Endothelial cell of umbilical vein (primary cell): ENCODE data around the gene BRCA2. TPM values are rescaled to one million over a fixed set of nuclear protein-coding genes. Genes with fewer than 3 reads are reported as not detected.

Source experiments
- BruUV-seq: library from RNA; stranded (reverse); fragments of 400-500 nt; replicated peaks from 2 replicates; lab custom pipeline; 2021; lab: Mats Ljungman, UMichigan
- CTCF ChIA-PET: fragments of 300-600, 350-600 bp; sonication (Branson Sonifier 250); formaldehyde crosslinking; loops from one replicate; lab custom pipeline; 2021; ENCODE audit warnings: antibody characterized with exemption, inconsistent platforms; lab: Charles Lee
- POLR2A ChIA-PET: fragments of 300-600, 350-600 bp; sonication (Branson Sonifier 250); formaldehyde crosslinking; loops from one replicate; lab custom pipeline; 2021; ENCODE audit warnings: antibody characterized with exemption, inconsistent platforms; lab: Charles Lee
- DNase-seq: peaks from one replicate; pipeline ENCODE4 v3.0.0-alpha.2; 2011; ENCODE audit warnings: low read depth, low spot score
- FAIRE-seq: peaks from 2 replicates; lab custom pipeline; 2011; peaks lifted over from hg19 to GRCh38; lab: Jason Lieb, UNC
- H2AFZ ChIP-seq: 2 replicates; pipeline ENCODE4 v1.6.0; 2012; ENCODE audit warnings: low read depth, low read length, control low read depth, inconsistent platforms
- H3K27ac ChIP-seq: 2 replicates; pipeline ENCODE4 v1.5.1; 2011; ENCODE audit warnings: low read depth, mild to moderate bottlenecking, control low read depth, low read length, moderate library complexity; ENCODE audit not compliant: insufficient read depth
- H3K27me3 ChIP-seq, 2 experiments: 2 replicates each; pipeline versions ENCODE4 v1.6.0 to v1.6.1; 2011; ENCODE audit warnings: low read length in 2 of 2, mixed read lengths in 1 of 2; ENCODE audit not compliant: control insufficient read depth in 2 of 2, insufficient read depth in 2 of 2
- H3K36me3 ChIP-seq, 2 experiments: 2 replicates in 1 of 2; 3 replicates in 1 of 2; pipeline ENCODE4 v1.5.1; 2011; ENCODE audit warnings: low read length in 2 of 2, mild to moderate bottlenecking in 1 of 2, moderate library complexity in 1 of 2; ENCODE audit not compliant: control insufficient read depth in 2 of 2, insufficient read depth in 2 of 2; ENCODE audit errors: extremely low read depth in 1 of 2
- H3K4me1 ChIP-seq: 3 replicates; pipeline ENCODE4 v1.5.1; 2011; ENCODE audit warnings: mild to moderate bottlenecking, low read length; ENCODE audit not compliant: control insufficient read depth, insufficient read depth; ENCODE audit errors: extremely low read depth
- H3K4me2 ChIP-seq: 2 replicates; pipeline ENCODE4 v1.6.1; 2011; ENCODE audit warnings: low read length, control low read depth, mixed read lengths; ENCODE audit not compliant: insufficient read depth
- H3K4me3 ChIP-seq, 3 experiments: fragments of 200-600 bp in 1 of 3; sonication (generic), shearing (Covaris generic) in 1 of 3; replicated peaks in 1 of 3; 2 replicates each; pipeline ENCODE4 v1.5.1; 2011 to 2016; ENCODE audit warnings: control low read depth in 3 of 3, low read length in 3 of 3, mild to moderate bottlenecking in 2 of 3, inconsistent platforms in 1 of 3, low read depth in 1 of 3, moderate library complexity in 1 of 3; ENCODE audit not compliant: insufficient read depth in 1 of 3
- H3K79me2 ChIP-seq: 2 replicates; pipeline ENCODE4 v1.6.0; 2012; ENCODE audit warnings: low read length, inconsistent platforms; ENCODE audit not compliant: control insufficient read depth, insufficient read depth
- H3K9ac ChIP-seq: replicated peaks from 2 replicates; pipeline ENCODE3; 2011; ENCODE audit warnings: low read length, control low read depth; ENCODE audit not compliant: insufficient read depth; ENCODE audit errors: extremely low read depth
- H3K9me1 ChIP-seq: replicated peaks from 3 replicates; pipeline ENCODE4 v1.6.0; 2011; ENCODE audit warnings: mild to moderate bottlenecking, low read length; ENCODE audit not compliant: control insufficient read depth, insufficient read depth; ENCODE audit errors: extremely low read depth
- H3K9me3 ChIP-seq: replicated peaks from 2 replicates; pipeline ENCODE4 v1.5.1; 2012; ENCODE audit warnings: low read length, inconsistent platforms; ENCODE audit not compliant: control insufficient read depth, insufficient read depth
- H4K20me1 ChIP-seq: replicated peaks from 2 replicates; pipeline ENCODE3; 2011; ENCODE audit warnings: mild to moderate bottlenecking, low read length; ENCODE audit not compliant: control insufficient read depth, insufficient read depth; ENCODE audit errors: extremely low read depth
- CTCF ChIP-seq, 2 donors: IDR thresholded peaks; 1 replicate in 1 of 2; 2 replicates in 1 of 2; pipeline ENCODE4 v1.5.1; 2011; ENCODE audit warnings: low read length in 2 of 2, mild to moderate bottlenecking in 2 of 2, moderate library complexity in 2 of 2, control low read depth in 1 of 2, inconsistent platforms in 1 of 2, low read depth in 1 of 2; ENCODE audit not compliant: insufficient read depth in 1 of 2; ENCODE audit errors: extremely low read depth in 1 of 2
- EZH2 ChIP-seq: IDR thresholded peaks from 2 replicates; pipeline ENCODE4 v1.6.1; 2012; ENCODE audit warnings: borderline replicate concordance, low read depth, mild to moderate bottlenecking, moderate library complexity, low read length, inconsistent platforms; ENCODE audit not compliant: severe bottlenecking
- FOS ChIP-seq: IDR thresholded peaks from 2 replicates; pipeline ENCODE4 v1.6.1; 2011; ENCODE audit warnings: mild to moderate bottlenecking, low read length, moderate library complexity, borderline replicate concordance; ENCODE audit not compliant: insufficient read depth
- GATA2 ChIP-seq: IDR thresholded peaks from 2 replicates; pipeline ENCODE4 v1.7.0; 2011; ENCODE audit warnings: low read depth, mild to moderate bottlenecking, moderate library complexity, mixed read lengths, low read length; ENCODE audit not compliant: insufficient read length, insufficient read depth
- JUN ChIP-seq: IDR thresholded peaks from 2 replicates; pipeline ENCODE4 v1.6.1; 2011; ENCODE audit warnings: borderline replicate concordance, low read depth; ENCODE audit not compliant: insufficient read length, insufficient read depth
- MYC ChIP-seq: IDR thresholded peaks from one replicate; pipeline ENCODE4 v1.6.1; 2011; ENCODE audit warnings: mild to moderate bottlenecking, low read depth, low read length
- POLR2A ChIP-seq: IDR thresholded peaks from 2 replicates; pipeline ENCODE4 v1.6.1; 2012; ENCODE audit warnings: low read depth, mild to moderate bottlenecking, control low read depth, low read length
- POLR2AphosphoS5 ChIP-seq: IDR thresholded peaks from 2 replicates; pipeline ENCODE4 v1.6.1; 2012; ENCODE audit warnings: low read depth, mild to moderate bottlenecking, control low read depth, low read length, moderate library complexity; ENCODE audit not compliant: insufficient read depth
- dilution Hi-C: fragments of 300-500 bp; cut with MboI; formaldehyde crosslinking; loops from one replicate; pipeline ENCODE4 v1.15.0; 2019; ENCODE audit warnings: low sequenced_read_pairs; ENCODE audit not compliant: extremely low pct_ligation_motif_present
- intact Hi-C: fragments of 100-400 bp; cut with micrococcal nuclease; formaldehyde crosslinking; loops from one replicate; pipeline ENCODE4 v1.10.0; 2022
- polyA plus RNA-seq, 4 experiments: library from polyadenylated mRNA; depleted of rRNA in 3 of 4; stranded (reverse) in 3 of 4; unstranded in 1 of 4; fragments of >200 nt; gene quantifications; 2 replicates each; pipeline versions ENCODE4 v1.2.1 to v1.2.3, GENCODE V29; 2011 to 2012; ENCODE audit warnings: missing spikeins in 1 of 4
- total RNA-seq: library from RNA; stranded (reverse); gene quantifications from 2 replicates; pipeline ENCODE4 v1.2.3, GENCODE V29; 2021
- TF ChIP-seq, protein P1 (sequence below): IDR thresholded peaks from 2 replicates; pipeline ENCODE4 v1.6.1; 2011; ENCODE audit not compliant: insufficient read depth, insufficient read length

BRCA2 gene
- total and polyA plus RNA-seq, 2 donors (not counting 3 experiments of a cell fraction or from before 2014, with no cell fraction given), result 2.9 to 17.5 TPM

- DNase-seq (no peak), FAIRE-seq (no peak)
- H3K4me1 ChIP-seq, result peaks cover 8% of the 10 kb centered on the region
- CTCF ChIA-PET, result interaction anchor here (0.6 to 0.9 kb wide), 2 partner anchors 9 to 16 kb away, joined by 3 read pairs; no protein-coding TSS in a partner anchor
- no peaks in the 10 kb centered on the region for H3K27me3 ChIP-seq
- intact Hi-C loops (no loop called here), dilution Hi-C loops (no loop called here)
- H3K27ac ChIP-seq, result no peak overlapping the region
- no peaks in the 10 kb centered on the region for H3K79me2 ChIP-seq
- no peak overlapping the region for H3K4me2 ChIP-seq
- no peaks in the 10 kb centered on the region for H3K9me1 ChIP-seq
- POLR2A ChIA-PET, result no interaction called here
- H3K9me3 ChIP-seq, result no peaks in the 10 kb centered on the region
- no peak overlapping the region for H3K9ac ChIP-seq
- no peak overlapping the region for H2AFZ ChIP-seq
- no peak overlapping the region for H3K4me3 ChIP-seq
- TF ChIP-seq FOS (no peak), EZH2 (no peak)
- no TSS peak for BruUV-seq
- no peaks in the 10 kb centered on the region for H4K20me1 ChIP-seq
- no peaks in the 10 kb centered on the region for H3K36me3 ChIP-seq
Observed at GRCh38 chr13:32413284-32413683, 98.0 kb downstream of the BRCA2 start.

DNA sequence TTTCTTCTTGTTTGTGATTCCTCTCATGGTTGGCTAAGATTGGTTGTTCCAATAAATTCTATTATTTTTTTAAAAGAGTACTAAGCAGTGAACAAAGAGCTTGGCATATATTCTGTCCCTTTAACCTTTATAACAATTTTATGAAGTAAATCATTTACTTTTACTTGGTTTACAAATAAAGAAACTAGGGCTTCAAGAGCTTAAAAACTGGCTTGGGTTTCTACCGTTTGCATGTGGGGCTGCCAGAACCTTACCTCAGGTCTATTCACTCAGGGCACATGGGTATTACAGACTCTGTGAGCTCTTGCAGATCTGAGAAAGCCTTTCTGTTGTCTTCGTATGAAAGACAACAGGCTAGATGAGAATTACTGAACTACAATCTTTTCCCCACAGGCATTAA lies 99.3 kb downstream of the BRCA2 start:
- Histone ChIP-seq H3K79me2 (no peaks in the 10 kb centered on the region), H3K9me3 (no peaks in the 10 kb centered on the region), H3K27me3 (no peaks in the 10 kb centered on the region), H3K9me1 (no peaks in the 10 kb centered on the region), H3K4me1 (peaks cover 6% of the 10 kb centered on the region), H3K9ac (no peak overlapping the region), H2AFZ (no peak overlapping the region), H3K27ac (no peak overlapping the region), H3K4me2 (no peak overlapping the region), H3K36me3 (no peaks in the 10 kb centered on the region), H3K4me3 (no peak overlapping the region), H4K20me1 (no peaks in the 10 kb centered on the region)
- dilution Hi-C loops (no loop called here), intact Hi-C loops (no loop called here)
- ChIA-PET CTCF (interaction anchor here (0.8 to 1.2 kb wide), 4 partner anchors 10 to 505 kb away, joined by 3 to 4 read pairs (median 3); no protein-coding TSS in a partner anchor), POLR2A (no interaction called here)
- FAIRE-seq (no peak), DNase-seq (no peak)
- no TSS peak for BruUV-seq
- no peak for TF ChIP-seq POLR2AphosphoS5
- TF ChIP-seq EZH2, result no peak
- TF ChIP-seq FOS, result no peak
- TF ChIP-seq CTCF (IDR thresholded peaks at IDR 0.05; ENCODE audit: extremely low read depth in 1 of 2, insufficient read depth in 1 of 2, low read depth in 1 of 2, low read length in 2 of 2), result no peak
- no peak for TF ChIP-seq MYC
- no peak for TF ChIP-seq JUN
- TF ChIP-seq, protein P1, sequence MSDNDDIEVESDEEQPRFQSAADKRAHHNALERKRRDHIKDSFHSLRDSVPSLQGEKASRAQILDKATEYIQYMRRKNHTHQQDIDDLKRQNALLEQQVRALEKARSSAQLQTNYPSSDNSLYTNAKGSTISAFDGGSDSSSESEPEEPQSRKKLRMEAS, result no peak
- no peak for TF ChIP-seq GATA2
- TF ChIP-seq POLR2A, result no peak
